Trophoblast cell (in vitro differentiated cells and primary cell): Measurements from ENCODE around the gene EPHX1.
A peak's percentile ranks its signal among the peaks of the same experiment; 100 is the strongest.

Experiments
- DNase-seq, 2 donors: peaks; one replicate each; pipeline ENCODE4 v3.0.0-alpha.2; 2016
- H2AFZ ChIP-seq: 2 replicates; pipeline ENCODE4 v1.6.1; 2013; ENCODE audit warnings: low read length, moderate library complexity, mild to moderate bottlenecking; ENCODE audit not compliant: insufficient read depth, poor library complexity
- H2AK5ac ChIP-seq: 2 replicates; pipeline ENCODE4 v1.6.1; 2013; ENCODE audit warnings: mild to moderate bottlenecking, low read length
- H2BK120ac ChIP-seq: 2 replicates; pipeline ENCODE4 v1.6.1; 2013; ENCODE audit warnings: low read length, mild to moderate bottlenecking, moderate library complexity; ENCODE audit not compliant: insufficient read depth, poor library complexity
- H2BK12ac ChIP-seq: 2 replicates; pipeline ENCODE4 v1.6.1; 2013; ENCODE audit warnings: mild to moderate bottlenecking, low read length, moderate library complexity
- H2BK5ac ChIP-seq: 2 replicates; pipeline ENCODE4 v1.6.1; 2013; ENCODE audit warnings: low read length, low read depth, moderate library complexity, mild to moderate bottlenecking; ENCODE audit not compliant: poor library complexity
- H3K14ac ChIP-seq: 2 replicates; pipeline ENCODE4 v1.6.1; 2013; ENCODE audit warnings: mild to moderate bottlenecking, low read length
- H3K18ac ChIP-seq: 2 replicates; pipeline ENCODE4 v1.6.1; 2013; ENCODE audit warnings: mild to moderate bottlenecking, low read length
- H3K23ac ChIP-seq: 2 replicates; pipeline ENCODE4 v1.6.1; 2013; ENCODE audit warnings: low read length
- H3K27ac ChIP-seq: 2 replicates; pipeline ENCODE4 v1.5.1; 2013; ENCODE audit warnings: low read depth, mild to moderate bottlenecking, inconsistent platforms, low read length, moderate library complexity
- H3K27me3 ChIP-seq: 2 replicates; pipeline ENCODE4 v1.6.1; 2013; ENCODE audit warnings: inconsistent platforms, mild to moderate bottlenecking, low read length, moderate library complexity; ENCODE audit not compliant: insufficient read depth
- H3K36me3 ChIP-seq, 2 experiments: 1 replicate in 1 of 2; 2 replicates in 1 of 2; pipeline ENCODE4 v1.6.1; 2013; ENCODE audit warnings: low read length in 2 of 2, mild to moderate bottlenecking in 2 of 2, moderate library complexity in 1 of 2; ENCODE audit not compliant: insufficient read depth in 2 of 2, control insufficient read depth in 1 of 2
- H3K4ac ChIP-seq: 2 replicates; pipeline ENCODE4 v1.6.1; 2013; ENCODE audit warnings: low read depth, mild to moderate bottlenecking, low read length, moderate library complexity
- H3K4me1 ChIP-seq, 2 experiments: 1 replicate in 1 of 2; 2 replicates in 1 of 2; pipeline ENCODE4 v1.6.1; 2013; ENCODE audit warnings: low read length in 2 of 2, mild to moderate bottlenecking in 2 of 2, moderate library complexity in 1 of 2; ENCODE audit not compliant: insufficient read depth in 2 of 2, control insufficient read depth in 1 of 2
- H3K4me2 ChIP-seq: 2 replicates; pipeline ENCODE4 v1.6.1; 2013; ENCODE audit warnings: inconsistent platforms, mild to moderate bottlenecking, low read length, moderate library complexity
- H3K4me3 ChIP-seq: 2 replicates; pipeline ENCODE4 v1.5.1; 2013; ENCODE audit warnings: mild to moderate bottlenecking, low read depth, low read length, inconsistent platforms
- H3K79me1 ChIP-seq: one replicate; pipeline ENCODE4 v1.6.1; 2013; ENCODE audit warnings: low read length
- H3K79me2 ChIP-seq: 2 replicates; pipeline ENCODE4 v1.6.1; 2013; ENCODE audit warnings: low read length, mild to moderate bottlenecking; ENCODE audit not compliant: control insufficient read depth, insufficient read depth, poor library complexity
- H3K9ac ChIP-seq: 2 replicates; pipeline ENCODE4 v1.6.1; 2013; ENCODE audit warnings: mild to moderate bottlenecking, low read length
- H3K9me3 ChIP-seq: 2 replicates; pipeline ENCODE4 v1.6.1; 2013; ENCODE audit warnings: low read depth, mild to moderate bottlenecking, control low read depth, inconsistent platforms, low read length; ENCODE audit not compliant: insufficient read depth
- H4K12ac ChIP-seq: 2 replicates; pipeline ENCODE4 v1.6.1; 2013; ENCODE audit warnings: low read depth, mild to moderate bottlenecking, low read length, moderate library complexity
- H4K8ac ChIP-seq: 2 replicates; pipeline ENCODE4 v1.6.1; 2013; ENCODE audit warnings: low read depth, mild to moderate bottlenecking, low read length, moderate library complexity
- H4K91ac ChIP-seq: one replicate; pipeline ENCODE4 v1.6.1; 2013; ENCODE audit warnings: low read depth, mild to moderate bottlenecking, low read length, moderate library complexity
- WGBS: extraction: QIAGEN DNeasy Blood & Tissue Kit; methylation state at CpG from one replicate; pipeline ENCODE4 v1.1.7; 2013; ENCODE audit warnings: missing lambda C conversion rate; ENCODE audit not compliant: insufficient read length, insufficient coverage; ENCODE audit errors: extremely low coverage; 5-methylcytosine and 5-hydroxymethylcytosine counted together

EPHX1 gene

DNA sequence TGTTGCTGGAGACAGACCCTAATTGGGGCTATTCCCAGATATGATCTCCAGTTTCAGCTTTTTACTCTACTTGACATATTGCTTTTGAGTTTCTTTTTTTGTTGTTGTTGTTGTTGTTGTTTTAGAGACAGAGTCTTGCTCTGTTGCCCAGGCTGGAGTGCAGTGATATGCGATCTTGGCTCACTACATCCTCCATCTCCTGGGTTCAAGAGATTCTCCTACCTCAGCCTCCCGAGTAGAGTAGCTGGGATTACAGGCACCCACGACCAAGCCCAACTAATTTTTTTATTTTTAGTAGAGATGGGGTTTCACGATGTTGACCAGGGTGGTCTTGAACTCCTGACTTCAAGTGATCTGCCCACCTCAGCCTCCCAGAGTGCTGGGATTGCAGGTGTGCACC, 33.6 kb upstream of the EPHX1 start:
- H2AK5ac ChIP-seq: no peak overlapping the region
- H3K4me1 ChIP-seq: peaks cover 4 to 17% of the 10 kb centered on the region in 2 experiments
- peaks cover 11% of the 10 kb centered on the region for H3K79me2 ChIP-seq
- no peak overlapping the region for H3K18ac ChIP-seq
- H3K9me3 ChIP-seq: no peaks in the 10 kb centered on the region
- H3K79me1 ChIP-seq: peaks cover 12% of the 10 kb centered on the region
- no peak overlapping the region for H3K4ac ChIP-seq
- no peak overlapping the region for H3K23ac ChIP-seq
- H3K4me3 ChIP-seq: no peak overlapping the region
- no peak overlapping the region for H3K14ac ChIP-seq
- H2BK5ac ChIP-seq: no peak overlapping the region
- no peak overlapping the region for H3K9ac ChIP-seq
- H4K12ac ChIP-seq: no peak overlapping the region
- no peak overlapping the region for H2AFZ ChIP-seq
- no peak overlapping the region for H4K8ac ChIP-seq
- H2BK120ac ChIP-seq: no peak overlapping the region
- no peak overlapping the region for H3K27ac ChIP-seq
- no peak for DNase-seq
- peaks cover 0 to 3% of the 10 kb centered on the region in 2 experiments for H3K36me3 ChIP-seq
- no CpG with 5 or more reads among the region's 4 CpGs for WGBS
- H2BK12ac ChIP-seq: no peak overlapping the region
- no peaks in the 10 kb centered on the region for H3K27me3 ChIP-seq
- no peak overlapping the region for H4K91ac ChIP-seq
- no peak overlapping the region for H3K4me2 ChIP-seq

DNA sequence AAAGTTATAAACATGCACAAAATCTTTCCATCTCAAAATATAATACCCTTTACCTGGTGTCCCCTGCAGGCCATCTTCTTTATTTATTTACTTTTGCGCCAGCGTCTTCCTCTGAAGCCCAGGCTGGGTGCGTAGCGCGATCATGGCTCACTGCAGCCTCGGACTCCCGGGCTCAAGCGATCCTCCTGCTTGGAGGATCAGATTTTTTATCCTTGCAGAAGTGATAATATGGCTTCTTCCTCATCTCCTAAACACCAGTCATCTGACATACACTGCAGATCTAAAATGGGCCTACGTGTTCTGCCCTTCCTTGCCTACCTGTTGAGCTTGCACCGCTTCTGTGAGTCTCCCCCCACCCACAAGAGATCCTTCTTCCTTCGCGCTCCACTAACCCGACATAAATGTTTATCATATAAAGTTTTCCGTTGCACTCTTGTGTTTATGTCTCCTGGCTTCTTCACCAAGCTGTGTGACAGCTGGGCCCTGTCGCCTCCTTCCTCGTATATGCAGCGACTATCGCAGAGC, 32.8 kb upstream of the EPHX1 start:
- no CpG with 5 or more reads among the region's 18 CpGs for WGBS
- Histone ChIP-seq H3K9ac (peak overlapping the region; percentile 52), H2AFZ (peak overlapping the region; percentile 32), H4K12ac (no peak overlapping the region), H3K36me3 (peaks cover 1 to 3% of the 10 kb centered on the region in 2 experiments), H3K79me1 (peaks cover 12% of the 10 kb centered on the region), H3K4ac (no peak overlapping the region), H3K18ac (no peak overlapping the region), H3K27ac (peak overlapping the region; percentile 23), H3K23ac (no peak overlapping the region), H3K27me3 (no peaks in the 10 kb centered on the region), H2BK12ac (no peak overlapping the region), H2BK5ac (no peak overlapping the region), H3K4me1 (peaks cover 4 to 17% of the 10 kb centered on the region in 2 experiments), H3K9me3 (no peaks in the 10 kb centered on the region), H2BK120ac (no peak overlapping the region), H3K4me2 (peak overlapping the region; percentile 85), H3K4me3 (peak overlapping the region; percentile 61), H4K8ac (peak overlapping the region; percentile 74), H3K14ac (peak overlapping the region; percentile 18), H2AK5ac (no peak overlapping the region), H3K79me2 (peaks cover 11% of the 10 kb centered on the region), H4K91ac (peak overlapping the region; percentile 0)
- DNase-seq: peak in 1 of 2 donors; percentile 15

DNA sequence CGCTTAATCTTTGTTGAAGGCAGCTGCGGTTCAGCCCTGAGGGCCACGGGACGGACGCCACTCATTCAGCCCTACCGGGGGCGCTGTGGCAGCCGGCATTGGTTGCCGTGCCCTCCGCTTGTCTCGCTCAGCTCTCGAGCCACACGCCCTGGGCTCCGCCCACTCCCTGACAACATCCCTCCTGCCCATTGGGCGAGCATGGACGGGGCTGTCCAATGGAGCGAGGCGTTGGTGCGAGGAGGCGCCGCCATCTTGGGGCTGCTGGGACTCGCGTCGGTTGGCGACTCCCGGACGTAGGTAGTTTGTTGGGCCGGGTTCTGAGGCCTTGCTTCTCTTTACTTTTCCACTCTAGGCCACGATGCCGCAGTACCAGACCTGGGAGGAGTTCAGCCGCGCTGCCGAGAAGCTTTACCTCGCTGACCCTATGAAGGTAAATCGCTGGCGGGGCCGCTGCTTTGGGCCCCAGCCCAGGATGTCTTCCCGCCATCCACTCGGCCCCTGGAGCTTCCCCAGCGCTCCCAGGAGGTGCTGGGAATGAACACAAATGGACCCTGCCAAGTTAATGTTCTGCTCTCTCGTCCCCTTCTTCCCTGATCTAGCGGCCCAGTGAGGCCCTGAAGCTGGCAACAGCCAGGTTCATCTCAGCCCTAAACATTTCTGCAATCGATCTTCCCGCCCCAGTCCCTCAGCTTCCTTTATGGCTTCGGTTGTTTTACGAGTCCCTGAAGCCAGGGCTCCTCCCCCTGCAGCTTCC, 32.2 kb upstream of the EPHX1 start, which contains the start of gene SRP9:
SRP9 (plus strand) TSS at position 244 of the 754 bp plus-strand sequence; CDS start at position 359, 115 bp downstream.
- H3K36me3 ChIP-seq: peaks cover 3 to 5% of the 10 kb centered on the region in 2 experiments
- H3K18ac ChIP-seq: peak within 1 kb of the TSS; percentile 68
- no CpG with 5 or more reads among the region's 46 CpGs for WGBS
- H2BK12ac ChIP-seq: no peak within 1 kb of the TSS
- peak within 1 kb of the TSS; percentile 85 for H4K91ac ChIP-seq
- H2AK5ac ChIP-seq: peak within 1 kb of the TSS; percentile 20
- H3K79me1 ChIP-seq: peaks cover 12% of the 10 kb centered on the region
- peaks cover 13% of the 10 kb centered on the region for H3K79me2 ChIP-seq
- DNase-seq: peak; percentile 99 to 100
- H4K12ac ChIP-seq: peak within 1 kb of the TSS; percentile 97
- peak within 1 kb of the TSS; percentile 81 for H3K4me3 ChIP-seq
- H2BK120ac ChIP-seq: peak within 1 kb of the TSS; percentile 60
- H3K27ac ChIP-seq: peak within 1 kb of the TSS; percentile 91
- H3K4me2 ChIP-seq: peak within 1 kb of the TSS; percentile 85
- peak within 1 kb of the TSS; percentile 54 for H2BK5ac ChIP-seq
- H3K9ac ChIP-seq: peak within 1 kb of the TSS; percentile 95
- peaks cover 4 to 17% of the 10 kb centered on the region in 2 experiments for H3K4me1 ChIP-seq
- H4K8ac ChIP-seq: peak within 1 kb of the TSS; percentile 88
- no peaks in the 10 kb centered on the region for H3K27me3 ChIP-seq
- H3K23ac ChIP-seq: no peak within 1 kb of the TSS
- H3K9me3 ChIP-seq: no peaks in the 10 kb centered on the region
- peak within 1 kb of the TSS; percentile 78 for H3K14ac ChIP-seq
- H2AFZ ChIP-seq: peak within 1 kb of the TSS; percentile 47
- peak within 1 kb of the TSS; percentile 93 for H3K4ac ChIP-seq

DNA sequence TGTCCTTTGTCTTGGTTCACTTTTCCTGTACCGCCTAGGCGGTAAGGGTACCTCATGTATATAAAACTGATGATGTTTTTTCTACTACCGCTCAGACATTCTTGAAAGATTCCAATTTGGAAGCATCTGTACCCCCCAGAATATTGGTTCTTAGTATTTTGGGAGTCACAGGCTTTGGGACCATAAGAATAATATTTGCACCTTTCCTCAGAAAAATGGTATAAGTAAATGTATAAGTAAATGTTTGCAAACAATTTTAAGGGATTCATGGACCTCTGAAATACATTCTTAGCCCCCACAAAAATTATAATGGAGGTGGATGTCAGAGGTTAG, 31.6 kb upstream of the EPHX1 start:
- Histone ChIP-seq H3K4me3 (peak overlapping the region; percentile 81), H4K91ac (peak overlapping the region; percentile 85), H2BK5ac (peak overlapping the region; percentile 54), H3K23ac (no peak overlapping the region), H3K79me1 (peaks cover 11% of the 10 kb centered on the region), H3K36me3 (peaks cover 3 to 5% of the 10 kb centered on the region in 2 experiments), H4K8ac (peak overlapping the region; percentile 88), H3K79me2 (peaks cover 13% of the 10 kb centered on the region), H3K27me3 (no peaks in the 10 kb centered on the region), H2AFZ (no peak overlapping the region), H2BK120ac (no peak overlapping the region), H3K18ac (no peak overlapping the region), H3K14ac (no peak overlapping the region), H3K4me1 (peaks cover 4 to 13% of the 10 kb centered on the region in 2 experiments), H3K4me2 (peak overlapping the region; percentile 58), H2AK5ac (no peak overlapping the region), H2BK12ac (no peak overlapping the region), H3K4ac (peak overlapping the region; percentile 93), H3K9me3 (no peaks in the 10 kb centered on the region), H4K12ac (no peak overlapping the region), H3K9ac (no peak overlapping the region), H3K27ac (peak overlapping the region; percentile 91)
- no peak for DNase-seq
- no CpG with 5 or more reads among the region's 3 CpGs for WGBS
